GM12878 (cell line): ENCODE measurements around the gene ELAC1. TPM values are rescaled to one million over a fixed set of nuclear protein-coding genes. Genes with fewer than 3 reads are reported as not detected.

ENCODE experiments used
- ATAC-seq: fragments of 200-7000 bp; cut with Tn5 transposase; 3 replicates; pipeline ENCODE4 v1.9.1; 2020; ENCODE audit warnings: mild to moderate bottlenecking, moderate library complexity
- BruUV-seq: library from RNA; stranded (reverse); fragments of 400-500 nt; replicated peaks from 2 replicates; lab custom pipeline; 2021; lab: Mats Ljungman, UMichigan
- CTCF ChIA-PET: fragments of 300-600 bp; sonication (Branson Sonifier 250); formaldehyde crosslinking; extraction: SDS; loops from one replicate; lab custom pipeline; 2021; ENCODE audit warnings: inconsistent platforms; lab: Yijun Ruan, JAX
- POLR2A ChIA-PET: fragments of 350-600 bp; formaldehyde crosslinking; extraction: SDS; loops from one replicate; lab custom pipeline; 2021; ENCODE audit warnings: inconsistent platforms; lab: Charles Lee
- RAD21 ChIA-PET: fragments of 300-600 bp; sonication (Branson Sonifier 250); formaldehyde crosslinking; loops from one replicate; lab custom pipeline; 2023; ENCODE audit warnings: antibody characterized with exemption; ENCODE audit not compliant: unreplicated experiment; lab: Charles Lee
- SMC1A ChIA-PET: fragments of 300-600 bp; sonication (Branson Sonifier 250); formaldehyde crosslinking; loops from one replicate; lab custom pipeline; 2023; ENCODE audit not compliant: unreplicated experiment, uncharacterized antibody; lab: Charles Lee
- DNase-seq: peaks from one replicate; pipeline ENCODE4 v3.0.0-alpha.2; 2011; ENCODE audit warnings: low read depth, low spot score
- FAIRE-seq: peaks from 3 replicates; lab custom pipeline; 2011; peaks lifted over from hg19 to GRCh38; lab: Jason Lieb, UNC
- H2AFZ ChIP-seq: 2 replicates; pipeline ENCODE4 v1.6.0; 2011; ENCODE audit warnings: low read depth, low read length, control low read depth; ENCODE audit not compliant: control insufficient read depth
- H3K27ac ChIP-seq: 2 replicates; pipeline ENCODE4 v1.5.1; 2011; ENCODE audit warnings: control low read depth; ENCODE audit not compliant: control insufficient read depth, insufficient read depth
- H3K27me3 ChIP-seq, 2 experiments: replicated peaks in 1 of 2; 2 replicates each; pipeline versions ENCODE4 v1.6.0 to v1.6.1; 2011; ENCODE audit warnings: low read length in 1 of 2; ENCODE audit not compliant: control insufficient read depth in 2 of 2, insufficient read depth in 2 of 2
- H3K36me3 ChIP-seq, 2 experiments: 2 replicates each; pipeline ENCODE4 v1.5.1; 2011; ENCODE audit warnings: low read length in 1 of 2; ENCODE audit not compliant: control insufficient read depth in 2 of 2, insufficient read depth in 2 of 2
- H3K4me1 ChIP-seq: 2 replicates; pipeline ENCODE4 v1.6.1; 2011; ENCODE audit warnings: mild to moderate bottlenecking, low read length, moderate library complexity, mixed read lengths; ENCODE audit not compliant: control insufficient read depth, insufficient read depth
- H3K4me2 ChIP-seq: 2 replicates; pipeline ENCODE4 v1.6.0; 2011; ENCODE audit warnings: control low read depth; ENCODE audit not compliant: control insufficient read depth, insufficient read depth
- H3K4me3 ChIP-seq: fragments of 200-600 bp; sonication (generic); 2 replicates; pipeline ENCODE4 v1.5.1; 2016
- H3K79me2 ChIP-seq: 2 replicates; pipeline ENCODE4 v1.6.0; 2011; ENCODE audit warnings: low read length; ENCODE audit not compliant: control insufficient read depth, insufficient read depth
- H3K9ac ChIP-seq: 2 replicates; pipeline ENCODE4 v1.8.0; 2011; ENCODE audit warnings: low read length, control low read depth, mixed read lengths; ENCODE audit not compliant: control insufficient read depth, insufficient read depth
- H3K9me3 ChIP-seq: replicated peaks from 3 replicates; pipeline ENCODE4 v1.5.1; 2011; ENCODE audit warnings: mild to moderate bottlenecking, low read length; ENCODE audit not compliant: control insufficient read depth, insufficient read depth
- H4K20me1 ChIP-seq: 2 replicates; pipeline ENCODE4 v1.6.0; 2011; ENCODE audit not compliant: control insufficient read depth, insufficient read depth
- CEBPB ChIP-seq, 2 experiments: fragments of 150-350 bp in 1 of 2; IDR thresholded peaks; 2 replicates each; pipeline ENCODE4 v1.6.1; 2012 to 2014; ENCODE audit warnings: low read depth in 2 of 2, low read length in 2 of 2, borderline replicate concordance in 1 of 2, inconsistent platforms in 1 of 2
- EP300 ChIP-seq, 2 experiments: fragments of 150-350 bp in 1 of 2; IDR thresholded peaks; 2 replicates each; pipeline ENCODE4 v1.6.1; 2011 to 2012; ENCODE audit warnings: low read depth in 2 of 2, low read length in 2 of 2, borderline replicate concordance in 1 of 2, improper control_type of control experiment in 1 of 2, inconsistent platforms in 1 of 2; ENCODE audit not compliant: control insufficient read depth in 1 of 2
- IKZF1 ChIP-seq: fragments of 450-650 bp; conservative IDR thresholded peaks from 2 replicates; pipeline ENCODE4 v1.6.1; 2017; ENCODE audit warnings: antibody characterized with exemption, mild to moderate bottlenecking
- POLR2AphosphoS5 ChIP-seq: IDR thresholded peaks from 2 replicates; pipeline ENCODE4 v1.6.1; 2011; ENCODE audit warnings: mild to moderate bottlenecking, low read length, inconsistent platforms
- RUNX3 ChIP-seq: IDR thresholded peaks from 2 replicates; pipeline ENCODE4 v1.6.1; 2012; ENCODE audit warnings: low read length, inconsistent platforms
- SP1 ChIP-seq: IDR thresholded peaks from one replicate; pipeline ENCODE4 v1.6.1; 2011; ENCODE audit warnings: low read depth, low read length
- SREBF1 ChIP-seq: IDR thresholded peaks from 2 replicates; pipeline ENCODE4 v1.6.1; 2012; ENCODE audit warnings: mild to moderate bottlenecking, low read length
- ZBED1 ChIP-seq: IDR thresholded peaks from 2 replicates; pipeline ENCODE4 v1.6.1; 2016; ENCODE audit warnings: borderline replicate concordance
- ZNF207 ChIP-seq: fragments of 450-650 bp; IDR thresholded peaks from 2 replicates; pipeline ENCODE4 v1.6.1; 2014; ENCODE audit warnings: antibody characterized with exemption, mild to moderate bottlenecking, borderline replicate concordance
- WGBS: methylation state at CpG from one replicate; pipeline ENCODE4 v1.1.6; 2016; ENCODE audit warnings: low lambda C conversion rate; ENCODE audit not compliant: insufficient replicate concordance, insufficient coverage; ENCODE audit errors: missing lambda C conversion rate; 5-methylcytosine and 5-hydroxymethylcytosine counted together
- in situ Hi-C: fragments of 300-500 bp; cut with MboI; formaldehyde crosslinking; loops from 9 replicates; pipeline ENCODE4 v1.14.3; 2018; ENCODE audit warnings: mixed read lengths
- intact Hi-C: fragments of 100-400 bp; cut with micrococcal nuclease; formaldehyde crosslinking; loops from one replicate; pipeline ENCODE4 v1.14.2; 2022; ENCODE audit not compliant: unreplicated experiment
- polyA plus RNA-seq, 11 experiments: library from polyadenylated mRNA; depleted of rRNA in 4 of 11; unstranded in 6 of 11; stranded (reverse) in 5 of 11; fragments of >200 nt; fragmentation: Nextera tagmentation in 4 of 11; fragmentation: Illumina TruSeq in 1 of 11; extraction: Ambion mirVana in 4 of 11; extraction: Trizol in 1 of 11; gene quantifications; 1 replicate in 1 of 11; 2 replicates in 10 of 11; pipeline versions ENCODE4 v1.2.1 to v1.2.3, GENCODE V29; 2011 to 2016; ENCODE audit warnings: inconsistent platforms in 2 of 11, missing spikeins in 2 of 11, low read depth in 1 of 11
- total RNA-seq, 4 experiments: library from RNA; depleted of rRNA in 3 of 4; stranded (reverse); fragments of >200 nt in 3 of 4; fragmentation: Illumina TruSeq in 1 of 4; extraction: Trizol in 1 of 4; gene quantifications; 2 replicates each; pipeline versions ENCODE4 v1.2.1 to v1.2.3, GENCODE V29; 2013 to 2021
- TF ChIP-seq, protein P1 (sequence below): fragments of 450-650 bp; formaldehyde crosslinking; IDR thresholded peaks from 2 replicates; pipeline ENCODE4 v1.5.0; 2022; ENCODE audit warnings: mild to moderate bottlenecking, missing genetic modification characterization
- TF ChIP-seq, protein P2 (sequence below): fragments of 150-350 bp; IDR thresholded peaks from 2 replicates; pipeline ENCODE4 v1.6.1; 2016; ENCODE audit warnings: low read depth, low read length
- TF ChIP-seq, protein P3 (sequence below), 3 experiments: IDR thresholded peaks in 2 of 3; conservative IDR thresholded peaks in 1 of 3; 2 replicates each; pipeline ENCODE4 v1.5.1; 2011; ENCODE audit warnings: low read depth in 3 of 3, low read length in 3 of 3, mild to moderate bottlenecking in 3 of 3, control low read depth in 2 of 3, moderate library complexity in 2 of 3, inconsistent platforms in 1 of 3, mixed read lengths in 1 of 3; ENCODE audit not compliant: control insufficient read depth in 2 of 3, insufficient read depth in 1 of 3; ENCODE audit errors: extremely low read depth in 1 of 3
- TF ChIP-seq, protein P4 (sequence below): IDR thresholded peaks from 2 replicates; pipeline ENCODE4 v1.6.1; 2012; ENCODE audit warnings: low read depth, low read length, improper control_type of control experiment

ELAC1 gene
- total and polyA plus RNA-seq, 10 of the 15 experiments (the other 5 are each of a cell fraction or from before 2014, with no cell fraction given) = 4.9 to 23.0 (median 9.8) TPM

DNA sequence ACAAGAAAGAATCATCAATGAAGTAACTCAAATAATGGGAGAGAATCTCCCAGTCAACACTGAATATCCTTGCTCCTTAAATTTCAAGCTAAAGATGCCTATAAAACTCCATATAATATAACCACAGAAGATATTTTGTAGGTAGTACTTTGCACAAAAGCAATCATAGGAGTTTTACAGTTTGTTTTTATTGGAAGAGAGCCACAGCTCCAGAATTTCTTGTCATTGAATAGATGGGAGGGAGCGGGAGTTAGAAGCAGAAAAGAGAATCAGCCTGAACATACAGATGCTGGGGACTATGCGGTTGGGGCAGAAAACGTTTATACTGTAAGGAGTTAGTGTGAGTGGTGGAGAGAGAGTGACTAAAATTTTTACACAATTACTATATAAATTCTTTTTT is 43.9 kb downstream of the ELAC1 start (continued):
- TF ChIP-seq, protein P1, sequence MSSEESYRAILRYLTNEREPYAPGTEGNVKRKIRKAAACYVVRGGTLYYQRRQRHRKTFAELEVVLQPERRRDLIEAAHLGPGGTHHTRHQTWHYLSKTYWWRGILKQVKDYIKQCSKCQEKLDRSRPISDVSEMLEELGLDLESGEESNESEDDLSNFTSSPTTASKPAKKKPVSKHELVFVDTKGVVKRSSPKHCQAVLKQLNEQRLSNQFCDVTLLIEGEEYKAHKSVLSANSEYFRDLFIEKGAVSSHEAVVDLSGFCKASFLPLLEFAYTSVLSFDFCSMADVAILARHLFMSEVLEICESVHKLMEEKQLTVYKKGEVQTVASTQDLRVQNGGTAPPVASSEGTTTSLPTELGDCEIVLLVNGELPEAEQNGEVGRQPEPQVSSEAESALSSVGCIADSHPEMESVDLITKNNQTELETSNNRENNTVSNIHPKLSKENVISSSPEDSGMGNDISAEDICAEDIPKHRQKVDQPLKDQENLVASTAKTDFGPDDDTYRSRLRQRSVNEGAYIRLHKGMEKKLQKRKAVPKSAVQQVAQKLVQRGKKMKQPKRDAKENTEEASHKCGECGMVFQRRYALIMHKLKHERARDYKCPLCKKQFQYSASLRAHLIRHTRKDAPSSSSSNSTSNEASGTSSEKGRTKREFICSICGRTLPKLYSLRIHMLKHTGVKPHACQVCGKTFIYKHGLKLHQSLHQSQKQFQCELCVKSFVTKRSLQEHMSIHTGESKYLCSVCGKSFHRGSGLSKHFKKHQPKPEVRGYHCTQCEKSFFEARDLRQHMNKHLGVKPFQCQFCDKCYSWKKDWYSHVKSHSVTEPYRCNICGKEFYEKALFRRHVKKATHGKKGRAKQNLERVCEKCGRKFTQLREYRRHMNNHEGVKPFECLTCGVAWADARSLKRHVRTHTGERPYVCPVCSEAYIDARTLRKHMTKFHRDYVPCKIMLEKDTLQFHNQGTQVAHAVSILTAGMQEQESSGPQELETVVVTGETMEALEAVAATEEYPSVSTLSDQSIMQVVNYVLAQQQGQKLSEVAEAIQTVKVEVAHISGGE (CRISPR knock-in tag) = no peak

DNA sequence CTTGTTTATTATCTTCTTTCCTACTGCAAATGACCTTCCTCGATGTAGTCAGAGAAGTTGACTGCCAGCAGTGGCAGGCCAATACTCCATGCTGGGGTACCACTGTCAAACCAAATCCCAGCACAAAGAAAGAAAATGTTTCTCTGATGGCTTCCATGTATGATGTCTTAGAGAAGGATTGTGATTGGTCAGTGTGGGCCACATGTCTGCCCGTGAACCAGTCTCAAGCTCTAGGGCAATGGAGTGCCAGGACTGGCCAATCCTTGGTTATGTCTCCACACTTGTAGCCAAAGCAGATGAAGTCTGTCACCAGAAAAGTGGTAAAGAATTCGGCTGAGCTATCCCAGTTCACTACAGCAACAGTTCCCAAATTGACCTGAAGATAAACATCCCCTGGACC is 44.6 kb downstream of the ELAC1 start:
- in situ Hi-C loops = no loop called here
- Histone ChIP-seq H3K79me2 (no peaks in the 10 kb centered on the region), H3K27ac (no peak overlapping the region), H3K36me3 (no peaks in the 10 kb centered on the region), H3K9me3 (no peaks in the 10 kb centered on the region), H3K4me2 (no peak overlapping the region), H2AFZ (no peak overlapping the region), H3K4me1 (no peaks in the 10 kb centered on the region), H3K27me3 (no peaks in the 10 kb centered on the region), H3K9ac (no peak overlapping the region), H3K4me3 (no peak overlapping the region), H4K20me1 (no peaks in the 10 kb centered on the region)
- BruUV-seq = no TSS peak
- ATAC-seq = no peak
- FAIRE-seq = no peak
- ChIA-PET CTCF (no interaction called here), SMC1A (no interaction called here), RAD21 (interaction anchor here (0.6 kb wide), 1 partner anchor 150 kb away, joined by 3 read pairs; no protein-coding TSS in a partner anchor), POLR2A (interaction anchor here (1.4 kb wide), 1 partner anchor 11 kb away, joined by 4 read pairs; no protein-coding TSS in a partner anchor)
- intact Hi-C loops = no loop called here
- no peak for DNase-seq
- WGBS = 48% methylated on average over 3 of the region's 3 CpGs
- TF ChIP-seq ZNF207 (no peak), POLR2AphosphoS5 (no peak), CEBPB (IDR thresholded peaks at IDR 0.05; ENCODE audit: borderline replicate concordance in 1 of 2, low read depth in 2 of 2, low read length in 2 of 2) (no peak), RUNX3 (no peak), IKZF1 (no peak), SP1 (no peak), ZBED1 (no peak), SREBF1 (no peak), EP300 (IDR thresholded peaks at IDR 0.05; ENCODE audit: borderline replicate concordance in 1 of 2, control insufficient read depth in 1 of 2, low read depth in 2 of 2, low read length in 2 of 2) (no peak)
- TF ChIP-seq, protein P2, sequence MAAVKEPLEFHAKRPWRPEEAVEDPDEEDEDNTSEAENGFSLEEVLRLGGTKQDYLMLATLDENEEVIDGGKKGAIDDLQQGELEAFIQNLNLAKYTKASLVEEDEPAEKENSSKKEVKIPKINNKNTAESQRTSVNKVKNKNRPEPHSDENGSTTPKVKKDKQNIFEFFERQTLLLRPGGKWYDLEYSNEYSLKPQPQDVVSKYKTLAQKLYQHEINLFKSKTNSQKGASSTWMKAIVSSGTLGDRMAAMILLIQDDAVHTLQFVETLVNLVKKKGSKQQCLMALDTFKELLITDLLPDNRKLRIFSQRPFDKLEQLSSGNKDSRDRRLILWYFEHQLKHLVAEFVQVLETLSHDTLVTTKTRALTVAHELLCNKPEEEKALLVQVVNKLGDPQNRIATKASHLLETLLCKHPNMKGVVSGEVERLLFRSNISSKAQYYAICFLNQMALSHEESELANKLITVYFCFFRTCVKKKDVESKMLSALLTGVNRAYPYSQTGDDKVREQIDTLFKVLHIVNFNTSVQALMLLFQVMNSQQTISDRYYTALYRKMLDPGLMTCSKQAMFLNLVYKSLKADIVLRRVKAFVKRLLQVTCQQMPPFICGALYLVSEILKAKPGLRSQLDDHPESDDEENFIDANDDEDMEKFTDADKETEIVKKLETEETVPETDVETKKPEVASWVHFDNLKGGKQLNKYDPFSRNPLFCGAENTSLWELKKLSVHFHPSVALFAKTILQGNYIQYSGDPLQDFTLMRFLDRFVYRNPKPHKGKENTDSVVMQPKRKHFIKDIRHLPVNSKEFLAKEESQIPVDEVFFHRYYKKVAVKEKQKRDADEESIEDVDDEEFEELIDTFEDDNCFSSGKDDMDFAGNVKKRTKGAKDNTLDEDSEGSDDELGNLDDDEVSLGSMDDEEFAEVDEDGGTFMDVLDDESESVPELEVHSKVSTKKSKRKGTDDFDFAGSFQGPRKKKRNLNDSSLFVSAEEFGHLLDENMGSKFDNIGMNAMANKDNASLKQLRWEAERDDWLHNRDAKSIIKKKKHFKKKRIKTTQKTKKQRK = no peak
- TF ChIP-seq, protein P3, sequence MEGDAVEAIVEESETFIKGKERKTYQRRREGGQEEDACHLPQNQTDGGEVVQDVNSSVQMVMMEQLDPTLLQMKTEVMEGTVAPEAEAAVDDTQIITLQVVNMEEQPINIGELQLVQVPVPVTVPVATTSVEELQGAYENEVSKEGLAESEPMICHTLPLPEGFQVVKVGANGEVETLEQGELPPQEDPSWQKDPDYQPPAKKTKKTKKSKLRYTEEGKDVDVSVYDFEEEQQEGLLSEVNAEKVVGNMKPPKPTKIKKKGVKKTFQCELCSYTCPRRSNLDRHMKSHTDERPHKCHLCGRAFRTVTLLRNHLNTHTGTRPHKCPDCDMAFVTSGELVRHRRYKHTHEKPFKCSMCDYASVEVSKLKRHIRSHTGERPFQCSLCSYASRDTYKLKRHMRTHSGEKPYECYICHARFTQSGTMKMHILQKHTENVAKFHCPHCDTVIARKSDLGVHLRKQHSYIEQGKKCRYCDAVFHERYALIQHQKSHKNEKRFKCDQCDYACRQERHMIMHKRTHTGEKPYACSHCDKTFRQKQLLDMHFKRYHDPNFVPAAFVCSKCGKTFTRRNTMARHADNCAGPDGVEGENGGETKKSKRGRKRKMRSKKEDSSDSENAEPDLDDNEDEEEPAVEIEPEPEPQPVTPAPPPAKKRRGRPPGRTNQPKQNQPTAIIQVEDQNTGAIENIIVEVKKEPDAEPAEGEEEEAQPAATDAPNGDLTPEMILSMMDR (IDR thresholded peaks at IDR 0.05 in 2 of 3, conservative IDR thresholded peaks at IDR 0.05 in 1 of 3; ENCODE audit: control insufficient read depth in 2 of 3, extremely low read depth in 1 of 3, insufficient read depth in 1 of 3, low read depth in 3 of 3, low read length in 3 of 3) = no peak
- TF ChIP-seq, protein P4, sequence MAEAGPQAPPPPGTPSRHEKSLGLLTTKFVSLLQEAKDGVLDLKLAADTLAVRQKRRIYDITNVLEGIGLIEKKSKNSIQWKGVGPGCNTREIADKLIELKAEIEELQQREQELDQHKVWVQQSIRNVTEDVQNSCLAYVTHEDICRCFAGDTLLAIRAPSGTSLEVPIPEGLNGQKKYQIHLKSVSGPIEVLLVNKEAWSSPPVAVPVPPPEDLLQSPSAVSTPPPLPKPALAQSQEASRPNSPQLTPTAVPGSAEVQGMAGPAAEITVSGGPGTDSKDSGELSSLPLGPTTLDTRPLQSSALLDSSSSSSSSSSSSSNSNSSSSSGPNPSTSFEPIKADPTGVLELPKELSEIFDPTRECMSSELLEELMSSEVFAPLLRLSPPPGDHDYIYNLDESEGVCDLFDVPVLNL = no peak
